GM12891 (cell line): ENCODE results near the gene CD248.

ENCODE experiments used
- POLR2A ChIP-seq: IDR thresholded peaks from 2 replicates; pipeline ENCODE4 v1.6.1; 2011; ENCODE audit warnings: low read depth, low read length, control low read depth
- POLR2AphosphoS5 ChIP-seq: IDR thresholded peaks from 2 replicates; pipeline ENCODE4 v1.6.1; 2011; ENCODE audit warnings: low read depth, low read length, control low read depth
- POU2F2 ChIP-seq: IDR thresholded peaks from 2 replicates; pipeline ENCODE4 v1.6.1; 2011; ENCODE audit warnings: low read depth, mild to moderate bottlenecking, control low read depth, low read length, moderate library complexity
- TAF1 ChIP-seq: IDR thresholded peaks from 2 replicates; pipeline ENCODE4 v1.6.1; 2011; ENCODE audit warnings: low read depth, low read length, control low read depth

DNA sequence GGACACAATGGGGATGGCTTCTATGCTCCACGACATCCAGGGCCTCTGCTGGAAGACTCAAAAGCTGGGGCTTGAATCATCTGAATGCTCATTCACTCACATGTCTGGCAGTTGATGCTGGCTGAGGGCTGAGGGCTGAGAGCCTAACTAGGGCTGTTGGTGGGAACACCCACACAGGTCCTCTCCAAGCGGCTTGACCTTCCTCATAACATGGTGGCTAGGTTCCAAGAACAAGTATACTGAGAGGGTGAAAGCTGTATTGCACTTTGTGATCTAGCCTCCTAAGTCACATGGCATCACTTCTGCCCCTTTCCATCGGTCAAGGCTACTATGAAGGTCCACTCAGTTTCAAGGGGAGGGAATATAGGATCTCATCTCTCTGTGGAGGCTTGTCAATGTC, 17.7 kb downstream of the CD248 start:
- TF ChIP-seq POLR2A (no peak), POLR2AphosphoS5 (no peak), POU2F2 (no peak), TAF1 (no peak)
